ENCODE measurements around the gene NPLOC4. TPM values are rescaled to one million over a fixed set of nuclear protein-coding genes. Genes with fewer than 3 reads are reported as not detected.

NPLOC4 gene
- total and polyA plus RNA-seq, 2 of the 13 experiments (the other 11 are each of a cell fraction or from before 2014, with no cell fraction given): 57.0 to 97.0 TPM

DNA sequence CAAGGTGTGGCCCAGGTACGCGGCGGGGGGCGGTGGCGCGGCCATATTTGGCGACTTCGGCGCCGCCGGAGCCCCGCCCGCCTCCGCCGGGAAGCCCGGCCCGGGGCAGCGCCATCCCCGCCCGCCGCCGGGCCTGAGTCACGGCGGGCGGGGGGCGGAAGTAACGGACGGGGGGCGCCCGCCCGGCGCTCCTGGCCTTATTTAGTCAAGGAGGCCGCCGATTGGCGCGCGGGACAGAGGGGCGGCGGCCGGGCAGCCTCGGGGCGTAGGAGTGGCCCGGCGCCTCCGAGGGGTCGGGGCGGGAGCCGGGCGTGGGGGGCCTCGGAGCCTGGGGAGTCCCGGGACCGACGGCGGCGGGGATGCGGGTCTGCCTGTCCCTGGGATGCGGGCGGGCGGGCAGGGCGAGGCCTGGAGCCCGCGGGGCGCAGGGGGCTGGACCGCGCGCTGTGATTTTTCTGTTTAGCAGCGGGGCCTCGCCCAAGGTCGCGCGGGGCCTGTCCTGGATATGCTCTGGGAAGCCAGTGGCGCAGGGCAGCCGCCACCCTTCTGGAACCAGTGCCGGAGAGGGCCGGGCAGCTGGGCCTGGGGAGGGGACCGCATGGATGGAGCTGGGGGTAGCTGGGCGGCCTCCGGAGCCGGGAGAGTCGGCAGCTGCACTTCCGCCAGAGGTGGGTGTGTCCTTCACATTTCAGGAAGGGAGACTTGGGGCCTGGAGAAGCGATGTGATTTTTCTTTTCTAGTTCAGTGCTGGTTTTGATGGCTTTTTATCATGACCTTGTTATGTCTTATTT, 122.0 kb downstream of the NPLOC4 start (continued):
- TF ChIP-seq CBX5 (CRISPR knock-in tag; IDR thresholded peaks at IDR 0.05; ENCODE audit: borderline replicate concordance) (no peak), NR2F1 (CRISPR knock-in tag; IDR thresholded peaks at IDR 0.05) (no peak), SOX5 (CRISPR knock-in tag; IDR thresholded peaks at IDR 0.05; ENCODE audit: borderline replicate concordance) (peak; percentile 3; the same call in 1 of the 2 replicates), EHMT2 (IDR thresholded peaks at IDR 0.05; ENCODE audit: borderline replicate concordance, low read depth, low read length) (no peak), FOXP1 (IDR thresholded peaks at IDR 0.05) (no peak), FOXP1 (CRISPR knock-in tag; IDR thresholded peaks at IDR 0.05) (no peak), REPIN1 (CRISPR knock-in tag; IDR thresholded peaks at IDR 0.05; ENCODE audit: borderline replicate concordance, low read depth) (no peak), NFKBIZ (CRISPR knock-in tag; IDR thresholded peaks at IDR 0.05) (no peak), ZSCAN22 (CRISPR knock-in tag; IDR thresholded peaks at IDR 0.05) (no peak), ZNF616 (CRISPR knock-in tag; IDR thresholded peaks at IDR 0.05; ENCODE audit: low read depth) (no peak), ZNF20 (CRISPR knock-in tag; IDR thresholded peaks at IDR 0.05) (0 out of 2 replicates have a peak, but pooled peaks have one; percentile 34), CBX1 (IDR thresholded peaks at IDR 0.05; ENCODE audit: low read depth) (no peak), PRMT3 (CRISPR knock-in tag; IDR thresholded peaks at IDR 0.05; ENCODE audit: borderline replicate concordance, low read depth) (no peak), TCF12 (IDR thresholded peaks at IDR 0.05) (no peak), TCF12 (CRISPR knock-in tag; IDR thresholded peaks at IDR 0.05) (0 out of 2 replicates have a peak, but pooled peaks have one; percentile 75), ZNF430 (CRISPR knock-in tag; IDR thresholded peaks at IDR 0.05) (no peak; the same call in none of the 2 replicates), KDM3A (CRISPR knock-in tag; IDR thresholded peaks at IDR 0.05; ENCODE audit: low read depth) (no peak), HES4 (CRISPR knock-in tag; IDR thresholded peaks at IDR 0.05; ENCODE audit: borderline replicate concordance) (no peak), TBL1XR1 (IDR thresholded peaks at IDR 0.05; ENCODE audit: borderline replicate concordance, low read length, partially characterized antibody) (no peak), ZNF563 (CRISPR knock-in tag; IDR thresholded peaks at IDR 0.05) (peak; percentile 36; the same call in 1 of the 2 replicates), YEATS2 (CRISPR knock-in tag; IDR thresholded peaks at IDR 0.05; ENCODE audit: borderline replicate concordance) (0 out of 2 replicates have a peak, but pooled peaks have one; percentile 15)
- TF ChIP-seq, protein P1, sequence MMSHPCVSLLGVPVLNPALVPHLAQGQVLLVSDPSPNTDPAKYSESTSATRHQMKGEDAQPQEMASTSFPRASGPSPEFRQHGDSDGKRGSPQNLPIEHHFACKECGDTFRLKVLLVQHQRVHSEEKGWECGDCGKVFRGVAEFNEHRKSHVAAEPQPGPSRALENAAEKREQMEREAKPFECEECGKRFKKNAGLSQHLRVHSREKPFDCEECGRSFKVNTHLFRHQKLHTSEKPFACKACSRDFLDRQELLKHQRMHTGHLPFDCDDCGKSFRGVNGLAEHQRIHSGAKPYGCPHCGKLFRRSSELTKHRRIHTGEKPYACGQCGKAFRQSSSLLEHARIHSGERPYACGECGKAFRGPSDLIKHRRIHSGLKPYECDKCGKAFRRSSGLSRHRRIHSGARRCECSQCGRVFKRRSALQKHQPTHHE (CRISPR knock-in tag; IDR thresholded peaks at IDR 0.05; ENCODE audit: borderline replicate concordance): no peak
- TF ChIP-seq, protein P2, sequence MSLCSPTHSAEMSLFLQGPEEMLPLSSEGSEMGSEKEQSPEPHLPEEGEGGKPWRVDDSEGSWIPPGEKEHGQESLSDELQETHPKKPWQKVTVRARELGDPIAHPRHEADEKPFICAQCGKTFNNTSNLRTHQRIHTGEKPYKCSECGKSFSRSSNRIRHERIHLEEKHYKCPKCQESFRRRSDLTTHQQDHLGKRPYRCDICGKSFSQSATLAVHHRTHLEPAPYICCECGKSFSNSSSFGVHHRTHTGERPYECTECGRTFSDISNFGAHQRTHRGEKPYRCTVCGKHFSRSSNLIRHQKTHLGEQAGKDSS (CRISPR knock-in tag; IDR thresholded peaks at IDR 0.05; ENCODE audit: borderline replicate concordance, low read depth): no peak
- TF ChIP-seq, protein P3, sequence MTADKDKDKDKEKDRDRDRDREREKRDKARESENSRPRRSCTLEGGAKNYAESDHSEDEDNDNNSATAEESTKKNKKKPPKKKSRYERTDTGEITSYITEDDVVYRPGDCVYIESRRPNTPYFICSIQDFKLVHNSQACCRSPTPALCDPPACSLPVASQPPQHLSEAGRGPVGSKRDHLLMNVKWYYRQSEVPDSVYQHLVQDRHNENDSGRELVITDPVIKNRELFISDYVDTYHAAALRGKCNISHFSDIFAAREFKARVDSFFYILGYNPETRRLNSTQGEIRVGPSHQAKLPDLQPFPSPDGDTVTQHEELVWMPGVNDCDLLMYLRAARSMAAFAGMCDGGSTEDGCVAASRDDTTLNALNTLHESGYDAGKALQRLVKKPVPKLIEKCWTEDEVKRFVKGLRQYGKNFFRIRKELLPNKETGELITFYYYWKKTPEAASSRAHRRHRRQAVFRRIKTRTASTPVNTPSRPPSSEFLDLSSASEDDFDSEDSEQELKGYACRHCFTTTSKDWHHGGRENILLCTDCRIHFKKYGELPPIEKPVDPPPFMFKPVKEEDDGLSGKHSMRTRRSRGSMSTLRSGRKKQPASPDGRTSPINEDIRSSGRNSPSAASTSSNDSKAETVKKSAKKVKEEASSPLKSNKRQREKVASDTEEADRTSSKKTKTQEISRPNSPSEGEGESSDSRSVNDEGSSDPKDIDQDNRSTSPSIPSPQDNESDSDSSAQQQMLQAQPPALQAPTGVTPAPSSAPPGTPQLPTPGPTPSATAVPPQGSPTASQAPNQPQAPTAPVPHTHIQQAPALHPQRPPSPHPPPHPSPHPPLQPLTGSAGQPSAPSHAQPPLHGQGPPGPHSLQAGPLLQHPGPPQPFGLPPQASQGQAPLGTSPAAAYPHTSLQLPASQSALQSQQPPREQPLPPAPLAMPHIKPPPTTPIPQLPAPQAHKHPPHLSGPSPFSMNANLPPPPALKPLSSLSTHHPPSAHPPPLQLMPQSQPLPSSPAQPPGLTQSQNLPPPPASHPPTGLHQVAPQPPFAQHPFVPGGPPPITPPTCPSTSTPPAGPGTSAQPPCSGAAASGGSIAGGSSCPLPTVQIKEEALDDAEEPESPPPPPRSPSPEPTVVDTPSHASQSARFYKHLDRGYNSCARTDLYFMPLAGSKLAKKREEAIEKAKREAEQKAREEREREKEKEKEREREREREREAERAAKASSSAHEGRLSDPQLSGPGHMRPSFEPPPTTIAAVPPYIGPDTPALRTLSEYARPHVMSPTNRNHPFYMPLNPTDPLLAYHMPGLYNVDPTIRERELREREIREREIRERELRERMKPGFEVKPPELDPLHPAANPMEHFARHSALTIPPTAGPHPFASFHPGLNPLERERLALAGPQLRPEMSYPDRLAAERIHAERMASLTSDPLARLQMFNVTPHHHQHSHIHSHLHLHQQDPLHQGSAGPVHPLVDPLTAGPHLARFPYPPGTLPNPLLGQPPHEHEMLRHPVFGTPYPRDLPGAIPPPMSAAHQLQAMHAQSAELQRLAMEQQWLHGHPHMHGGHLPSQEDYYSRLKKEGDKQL (CRISPR knock-in tag; IDR thresholded peaks at IDR 0.05; ENCODE audit: low read depth): no peak

All from HepG2 (cell line).